Tibial artery (tissue), 4 donors: ENCODE measurements around the gene C4orf54.

Source experiments
- DNase-seq, 2 donors: peaks; one replicate each; pipeline ENCODE4 v3.0.0-alpha.2; 2019
- H3K27ac ChIP-seq, 2 donors: fragments of 200-600 bp; sonication (generic) in 1 of 2; 1 replicate in 1 of 2; 2 replicates in 1 of 2; pipeline ENCODE4 v1.5.1; 2018 to 2019; ENCODE audit warnings: mild to moderate bottlenecking in 1 of 2
- H3K27me3 ChIP-seq, 2 donors: fragments of 200-600 bp; sonication (generic) in 1 of 2; one replicate each; pipeline versions ENCODE4 v1.5.1 to v1.6.0; 2016 to 2019
- H3K36me3 ChIP-seq, 3 donors: fragments of 200-600 bp; sonication (generic) in 2 of 3; one replicate each; pipeline ENCODE4 v1.5.1; 2016 to 2019; ENCODE audit warnings: mild to moderate bottlenecking in 2 of 3
- H3K4me1 ChIP-seq, 4 donors: fragments of 200-600 bp; sonication (generic) in 2 of 4; 1 replicate in 3 of 4; 2 replicates in 1 of 4; pipeline ENCODE4 v1.5.1; 2016 to 2019
- H3K4me3 ChIP-seq, 2 donors: fragments of 200-600 bp; sonication (generic) in 1 of 2; 1 replicate in 1 of 2; 2 replicates in 1 of 2; pipeline ENCODE4 v1.5.1; 2018 to 2019; ENCODE audit warnings: mild to moderate bottlenecking in 2 of 2
- H3K9me3 ChIP-seq, 3 donors: fragments of 200-600 bp; sonication (generic) in 1 of 3; one replicate each; pipeline ENCODE4 v1.5.1; 2016 to 2019
- intact Hi-C: fragments of 100-400 bp; cut with DNase I; formaldehyde crosslinking; loops from one replicate; pipeline ENCODE4 v1.15.0; 2023; ENCODE audit warnings: low total_unique reads
- TF ChIP-seq, protein P1 (sequence below), 2 experiments: fragments of 200-600 bp in 1 of 2; fragments of 450-650 bp in 1 of 2; IDR thresholded peaks; one replicate each; pipeline ENCODE4 v1.5.1; 2017 to 2019; ENCODE audit warnings: antibody characterized with exemption in 2 of 2, mild to moderate bottlenecking in 1 of 2, moderate library complexity in 1 of 2

C4orf54 gene

GRCh38 chr4:99657798-99658197 is at the start of gene C4orf54:
TSS of gene C4orf54 (minus strand) at chr4:99657828. CDS start at chr4:99654648, 3,180 bp downstream.
- H3K27me3 ChIP-seq = no peaks in the 10 kb centered on the region
- DNase-seq = no peak
- TF ChIP-seq, protein P1, sequence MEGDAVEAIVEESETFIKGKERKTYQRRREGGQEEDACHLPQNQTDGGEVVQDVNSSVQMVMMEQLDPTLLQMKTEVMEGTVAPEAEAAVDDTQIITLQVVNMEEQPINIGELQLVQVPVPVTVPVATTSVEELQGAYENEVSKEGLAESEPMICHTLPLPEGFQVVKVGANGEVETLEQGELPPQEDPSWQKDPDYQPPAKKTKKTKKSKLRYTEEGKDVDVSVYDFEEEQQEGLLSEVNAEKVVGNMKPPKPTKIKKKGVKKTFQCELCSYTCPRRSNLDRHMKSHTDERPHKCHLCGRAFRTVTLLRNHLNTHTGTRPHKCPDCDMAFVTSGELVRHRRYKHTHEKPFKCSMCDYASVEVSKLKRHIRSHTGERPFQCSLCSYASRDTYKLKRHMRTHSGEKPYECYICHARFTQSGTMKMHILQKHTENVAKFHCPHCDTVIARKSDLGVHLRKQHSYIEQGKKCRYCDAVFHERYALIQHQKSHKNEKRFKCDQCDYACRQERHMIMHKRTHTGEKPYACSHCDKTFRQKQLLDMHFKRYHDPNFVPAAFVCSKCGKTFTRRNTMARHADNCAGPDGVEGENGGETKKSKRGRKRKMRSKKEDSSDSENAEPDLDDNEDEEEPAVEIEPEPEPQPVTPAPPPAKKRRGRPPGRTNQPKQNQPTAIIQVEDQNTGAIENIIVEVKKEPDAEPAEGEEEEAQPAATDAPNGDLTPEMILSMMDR (IDR thresholded peaks at IDR 0.05) = no peak
- H3K36me3 ChIP-seq = no peaks in the 10 kb centered on the region
- H3K27ac ChIP-seq = no peak within 1 kb of the TSS
- H3K4me1 ChIP-seq = peaks cover 0 to 24% (median 21%) of the 10 kb centered on the region in 4 donors
- intact Hi-C loops = loop anchor here (10.0 kb wide), 1 partner anchor 93 kb away; the partner anchor contains the start of gene TRMT10A
- no peak within 1 kb of the TSS for H3K4me3 ChIP-seq
- H3K9me3 ChIP-seq = no peaks in the 10 kb centered on the region

GRCh38 chr4:99705891-99706290 is 48.3 kb upstream of the C4orf54 start:
- H3K9me3 ChIP-seq = no peaks in the 10 kb centered on the region
- H3K27me3 ChIP-seq = no peaks in the 10 kb centered on the region
- intact Hi-C loops = no loop called here
- no peaks in the 10 kb centered on the region for H3K36me3 ChIP-seq
- H3K4me1 ChIP-seq = no peaks in the 10 kb centered on the region
- DNase-seq = no peak
- TF ChIP-seq, protein P1 (IDR thresholded peaks at IDR 0.05) = no peak
- H3K4me3 ChIP-seq = no peak overlapping the region
- H3K27ac ChIP-seq = no peak overlapping the region

DNA sequence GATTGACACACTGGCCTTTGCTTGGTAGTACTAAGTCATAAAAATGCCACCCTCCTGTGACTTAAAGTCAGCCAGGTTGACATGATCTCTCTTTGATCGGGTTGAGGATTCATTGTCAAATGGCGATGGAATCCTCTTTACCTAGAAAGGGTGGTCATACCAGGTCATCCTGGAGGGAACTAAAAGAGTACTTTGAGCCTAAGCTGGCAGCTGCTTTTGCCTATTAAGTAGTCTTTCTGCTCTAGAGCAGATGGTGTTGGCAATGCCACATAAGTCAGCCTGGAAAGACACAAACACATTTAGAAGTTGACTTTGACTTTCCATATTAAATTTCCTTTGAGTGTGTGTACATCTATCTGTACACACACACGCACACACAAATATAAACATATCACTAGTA is 39.2 kb upstream of the C4orf54 start:
- Histone ChIP-seq H3K27me3 (no peaks in the 10 kb centered on the region), H3K27ac (no peak overlapping the region), H3K4me1 (no peaks in the 10 kb centered on the region), H3K9me3 (no peaks in the 10 kb centered on the region), H3K4me3 (no peak overlapping the region), H3K36me3 (no peaks in the 10 kb centered on the region)
- TF ChIP-seq, protein P1 (IDR thresholded peaks at IDR 0.05) = no peak
- DNase-seq = no peak
- intact Hi-C loops = no loop called here

DNA sequence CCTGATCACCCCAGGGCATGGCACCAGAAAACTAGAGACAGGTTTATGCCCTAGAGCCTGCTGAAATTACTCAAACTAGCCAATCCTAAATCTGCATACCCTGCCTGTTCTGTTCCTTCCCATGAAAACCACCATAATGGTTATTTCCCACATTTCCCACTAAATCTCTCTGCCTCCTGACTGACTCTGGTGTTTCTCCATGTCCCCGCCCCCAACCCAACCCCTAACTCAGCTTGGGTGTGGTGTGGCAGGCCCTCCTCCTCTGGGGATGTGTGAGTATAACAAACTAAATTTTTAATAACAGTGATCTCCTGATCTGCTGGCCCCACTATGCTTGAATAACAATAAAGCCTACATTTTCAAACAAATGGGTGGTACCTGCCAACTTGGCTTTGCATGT is 35.5 kb upstream of the C4orf54 start:
- intact Hi-C loops = no loop called here
- Histone ChIP-seq H3K27me3 (no peaks in the 10 kb centered on the region), H3K4me3 (no peak overlapping the region), H3K36me3 (no peaks in the 10 kb centered on the region), H3K4me1 (no peaks in the 10 kb centered on the region), H3K27ac (no peak overlapping the region), H3K9me3 (peaks cover 0 to 9% (median 7%) of the 10 kb centered on the region in 3 donors)
- no peak for DNase-seq
- TF ChIP-seq, protein P1 (IDR thresholded peaks at IDR 0.05) = no peak

- Histone ChIP-seq H3K9me3 (peaks cover 0 to 9% (median 7%) of the 10 kb centered on the region in 3 donors), H3K36me3 (no peaks in the 10 kb centered on the region), H3K4me1 (no peaks in the 10 kb centered on the region), H3K4me3 (no peak overlapping the region), H3K27ac (no peak overlapping the region), H3K27me3 (no peaks in the 10 kb centered on the region)
- intact Hi-C loops = no loop called here
- DNase-seq = no peak
- TF ChIP-seq, protein P1 (IDR thresholded peaks at IDR 0.05) = no peak
Measured at GRCh38 chr4:99690990-99691389, 33.4 kb upstream of the C4orf54 start.

DNA sequence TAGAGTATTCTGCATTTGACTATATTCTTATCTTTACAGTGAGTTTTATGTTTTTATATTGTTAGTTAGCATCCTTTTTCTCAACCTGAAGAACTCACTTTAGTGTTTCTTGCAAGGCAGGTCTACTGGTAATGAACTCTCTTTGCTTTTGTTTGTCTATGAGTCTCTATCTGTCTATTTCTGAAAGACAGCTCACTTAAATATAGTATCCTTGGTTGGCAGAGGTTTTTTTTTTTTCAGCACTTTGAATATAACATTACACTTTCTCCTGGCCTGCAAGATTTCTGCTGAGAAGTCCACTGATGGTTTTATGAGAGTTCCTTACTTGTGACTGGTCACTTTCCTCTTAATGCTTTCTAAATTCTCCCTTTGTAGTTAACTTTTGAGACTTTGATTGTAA is 32.8 kb upstream of the C4orf54 start:
- TF ChIP-seq, protein P1 (IDR thresholded peaks at IDR 0.05) = no peak
- DNase-seq = no peak
- Histone ChIP-seq H3K36me3 (no peaks in the 10 kb centered on the region), H3K9me3 (peaks cover 0 to 9% (median 7%) of the 10 kb centered on the region in 3 donors), H3K4me1 (no peaks in the 10 kb centered on the region), H3K4me3 (no peak overlapping the region), H3K27ac (no peak overlapping the region), H3K27me3 (no peaks in the 10 kb centered on the region)
- intact Hi-C loops = no loop called here
